ENCODE data around the gene PAK4. TPM values are rescaled to one million over a fixed set of nuclear protein-coding genes. Genes with fewer than 3 reads are reported as not detected.
A peak's percentile ranks its signal among the peaks of the same experiment; 100 is the strongest.

PAK4 gene
- total and polyA plus RNA-seq, 5 donors from 2014 or later = 0.87 to 10.9 (median 1.8) TPM

DNA sequence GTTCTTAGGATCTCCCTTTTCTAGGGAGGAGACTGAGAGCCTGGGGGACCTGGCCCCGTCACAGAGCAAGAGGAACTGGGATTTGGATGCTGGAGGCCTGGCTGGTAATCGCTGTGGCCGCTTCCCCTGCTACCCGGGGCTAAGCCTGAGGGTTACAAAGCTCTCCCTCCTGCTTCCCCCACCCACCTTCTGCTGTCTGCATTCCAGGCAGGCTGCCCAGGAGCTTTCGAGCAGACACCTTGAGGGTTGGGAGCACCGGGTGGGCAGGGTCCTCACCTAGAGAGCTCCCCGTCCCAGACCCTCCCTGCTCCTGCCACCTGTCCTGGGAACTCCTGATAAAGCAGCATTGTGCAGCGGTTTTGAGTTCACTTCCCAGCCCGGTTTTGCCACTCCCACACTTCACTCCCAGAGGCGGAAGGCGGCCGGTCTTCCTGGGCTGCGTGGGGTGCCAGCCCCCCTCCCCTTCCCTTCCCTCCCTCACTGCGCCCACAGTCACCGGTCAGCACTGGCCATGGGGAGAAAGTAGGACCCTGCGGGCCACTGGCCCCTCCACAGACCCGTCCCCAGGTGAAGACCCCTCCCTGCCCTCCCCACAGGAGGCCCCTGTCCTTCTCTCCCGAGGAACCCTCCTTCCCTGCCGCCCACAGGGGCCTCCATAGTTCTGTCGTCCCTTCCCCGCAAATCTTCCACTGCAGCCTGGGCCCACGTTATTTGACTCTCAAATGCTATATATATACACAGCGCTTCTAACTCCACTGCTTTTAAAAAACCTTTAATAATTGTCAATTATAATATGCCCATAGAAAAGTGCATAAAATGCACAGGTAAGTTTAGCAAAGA, 8.1 kb downstream of the PAK4 start:
- H3K4me3 ChIP-seq (ENCODE audit: low read depth, low read length) = no peak overlapping the region
- H3K4me1 Mint-ChIP-seq = peaks cover 6 to 35% (median 27%) of the 10 kb centered on the region in 4 donors
- no peak overlapping the region for H3K4me3 Mint-ChIP-seq
- no peaks in the 10 kb centered on the region for H3K9me3 Mint-ChIP-seq
- peaks cover 4% of the 10 kb centered on the region for H3K36me3 Mint-ChIP-seq
- DNase-seq (no peak), ATAC-seq (ENCODE audit: low read depth in 2 of 2) (no peak)
- H3K4me1 ChIP-seq (ENCODE audit: control insufficient read depth, insufficient read depth, low read length, poor library complexity, severe bottlenecking) = no peaks in the 10 kb centered on the region
- H3K27me3 ChIP-seq (ENCODE audit: control insufficient read depth, insufficient read depth, low read length) = no peaks in the 10 kb centered on the region
- no peak overlapping the region for H3K27ac Mint-ChIP-seq
- H3K27ac ChIP-seq (ENCODE audit: insufficient read depth, low read length, poor library complexity, severe bottlenecking) = no peak overlapping the region
- no peaks in the 10 kb centered on the region for H3K9me3 ChIP-seq (ENCODE audit: control insufficient read depth in 2 of 2, low read length in 2 of 2)
- no peaks in the 10 kb centered on the region for H3K36me3 ChIP-seq (ENCODE audit: control insufficient read depth, insufficient read depth, low read length)
- H3K27me3 Mint-ChIP-seq = no peaks in the 10 kb centered on the region

DNA sequence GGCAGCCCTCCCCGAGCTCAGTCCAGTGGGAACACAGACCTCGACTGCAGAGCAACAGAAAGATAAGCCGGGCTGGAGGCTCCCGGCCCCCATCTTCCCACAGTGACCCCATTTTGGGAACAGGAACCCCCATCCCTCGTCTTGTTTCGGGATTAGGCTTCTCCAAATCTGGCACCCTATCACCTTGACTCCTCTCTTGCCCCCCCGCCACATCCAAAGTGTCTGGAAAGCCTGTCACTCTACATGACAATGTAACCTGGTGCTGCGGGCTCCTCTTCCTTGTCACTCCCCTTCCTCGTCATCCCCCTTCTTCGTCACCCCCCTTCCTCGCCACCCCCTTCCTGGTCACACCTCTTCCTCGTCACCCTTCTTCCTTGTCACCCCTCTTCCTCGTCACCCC, 10.1 kb downstream of the PAK4 start:
- no peak overlapping the region for H3K27ac Mint-ChIP-seq
- no peaks in the 10 kb centered on the region for H3K27me3 ChIP-seq (ENCODE audit: control insufficient read depth, insufficient read depth, low read length)
- H3K4me3 ChIP-seq (ENCODE audit: low read depth, low read length) = no peak overlapping the region
- no peaks in the 10 kb centered on the region for H3K36me3 ChIP-seq (ENCODE audit: control insufficient read depth, insufficient read depth, low read length)
- H3K4me3 Mint-ChIP-seq = no peak overlapping the region
- H3K27me3 Mint-ChIP-seq = no peaks in the 10 kb centered on the region
- DNase-seq = no peak
- no peaks in the 10 kb centered on the region for H3K9me3 ChIP-seq (ENCODE audit: control insufficient read depth in 2 of 2, low read length in 2 of 2)
- ATAC-seq (ENCODE audit: low read depth in 2 of 2) = no peak
- H3K36me3 Mint-ChIP-seq = peaks cover 4% of the 10 kb centered on the region
- peaks cover 6 to 33% (median 21%) of the 10 kb centered on the region in 4 donors for H3K4me1 Mint-ChIP-seq
- no peak overlapping the region for H3K27ac ChIP-seq (ENCODE audit: insufficient read depth, low read length, poor library complexity, severe bottlenecking)
- H3K9me3 Mint-ChIP-seq = no peaks in the 10 kb centered on the region
- H3K4me1 ChIP-seq (ENCODE audit: control insufficient read depth, insufficient read depth, low read length, poor library complexity, severe bottlenecking) = no peaks in the 10 kb centered on the region

DNA sequence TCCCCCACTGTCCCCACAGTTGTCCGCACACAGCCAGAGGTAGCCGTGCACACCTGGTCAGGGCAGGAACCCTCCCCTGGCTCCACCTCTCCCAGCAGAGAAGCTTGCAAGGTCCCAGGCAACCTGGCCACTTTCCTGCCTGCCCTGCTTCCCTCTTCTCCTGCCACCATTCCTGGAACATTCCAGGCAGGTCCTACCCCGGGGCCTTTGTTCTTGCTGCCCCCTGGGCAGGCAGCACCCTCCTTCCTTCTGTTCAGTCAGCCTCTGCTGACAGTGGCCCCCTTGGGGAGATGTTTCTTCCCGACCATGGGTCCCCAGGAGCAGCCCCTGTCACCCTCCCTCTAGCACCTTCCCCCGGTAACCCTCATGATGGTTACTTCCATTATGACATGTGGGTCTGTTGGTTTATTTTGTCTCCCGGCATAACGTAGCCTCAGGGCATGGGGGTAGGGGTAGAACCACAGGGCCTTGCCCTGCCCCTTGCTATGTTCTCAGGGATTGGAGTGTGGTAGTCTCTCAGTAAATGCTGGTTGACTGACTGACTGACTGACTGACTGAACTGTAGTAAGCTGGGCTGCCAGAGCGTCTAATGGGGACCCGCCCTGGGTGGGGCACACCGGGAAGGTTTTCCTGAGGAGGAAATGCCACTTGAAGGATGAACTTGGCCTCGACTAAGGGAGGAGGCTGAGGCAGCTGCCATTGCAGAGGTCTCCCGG, 10.8 kb downstream of the PAK4 start:
- no peaks in the 10 kb centered on the region for H3K9me3 Mint-ChIP-seq
- Histone ChIP-seq H3K4me3 (ENCODE audit: low read depth, low read length) (no peak overlapping the region), H3K36me3 (ENCODE audit: control insufficient read depth, insufficient read depth, low read length) (no peaks in the 10 kb centered on the region), H3K9me3 (ENCODE audit: control insufficient read depth in 2 of 2, low read length in 2 of 2) (no peaks in the 10 kb centered on the region), H3K27ac (ENCODE audit: insufficient read depth, low read length, poor library complexity, severe bottlenecking) (no peak overlapping the region), H3K4me1 (ENCODE audit: control insufficient read depth, insufficient read depth, low read length, poor library complexity, severe bottlenecking) (no peaks in the 10 kb centered on the region), H3K27me3 (ENCODE audit: control insufficient read depth, insufficient read depth, low read length) (no peaks in the 10 kb centered on the region)
- peaks cover 6 to 34% (median 21%) of the 10 kb centered on the region in 4 donors for H3K4me1 Mint-ChIP-seq
- peak overlapping the region in 1 of 3 donors; percentile 70 for H3K27ac Mint-ChIP-seq
- no peaks in the 10 kb centered on the region for H3K27me3 Mint-ChIP-seq
- ATAC-seq (ENCODE audit: low read depth in 2 of 2) (no peak), DNase-seq (no peak)
- H3K4me3 Mint-ChIP-seq = no peak overlapping the region
- H3K36me3 Mint-ChIP-seq = peaks cover 7% of the 10 kb centered on the region

DNA sequence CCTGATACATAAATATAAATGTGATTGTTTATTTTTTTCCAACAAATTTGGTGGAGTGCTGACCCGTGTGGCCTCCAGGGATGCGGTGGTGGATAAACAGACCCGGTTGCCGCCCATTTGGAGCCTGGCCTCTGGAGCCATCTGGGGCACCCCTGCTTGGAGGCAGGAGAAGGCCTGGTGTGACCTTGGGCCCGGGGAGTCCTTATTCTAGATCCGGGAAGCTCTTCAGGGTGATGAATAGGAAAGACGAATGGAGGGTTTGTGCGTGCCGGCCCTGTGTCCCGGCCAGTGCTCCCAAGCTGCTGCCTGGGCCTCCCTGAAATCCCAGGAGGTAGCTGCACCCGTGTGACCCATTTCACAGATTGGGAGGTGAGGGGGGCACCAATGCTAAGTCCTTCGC, 11.5 kb downstream of the PAK4 start:
- no peaks in the 10 kb centered on the region for H3K27me3 ChIP-seq (ENCODE audit: control insufficient read depth, insufficient read depth, low read length)
- Mint-ChIP-seq H3K27ac (peak overlapping the region in 1 of 3 donors; percentile 15), H3K36me3 (peaks cover 7% of the 10 kb centered on the region), H3K4me3 (no peak overlapping the region), H3K4me1 (peaks cover 6 to 29% (median 18%) of the 10 kb centered on the region in 4 donors), H3K27me3 (no peaks in the 10 kb centered on the region), H3K9me3 (no peaks in the 10 kb centered on the region)
- H3K4me1 ChIP-seq (ENCODE audit: control insufficient read depth, insufficient read depth, low read length, poor library complexity, severe bottlenecking) = no peaks in the 10 kb centered on the region
- no peak overlapping the region for H3K27ac ChIP-seq (ENCODE audit: insufficient read depth, low read length, poor library complexity, severe bottlenecking)
- ATAC-seq (ENCODE audit: low read depth in 2 of 2) (no peak), DNase-seq (no peak)
- H3K4me3 ChIP-seq (ENCODE audit: low read depth, low read length) = no peak overlapping the region
- H3K9me3 ChIP-seq (ENCODE audit: control insufficient read depth in 2 of 2, low read length in 2 of 2) = no peaks in the 10 kb centered on the region
- no peaks in the 10 kb centered on the region for H3K36me3 ChIP-seq (ENCODE audit: control insufficient read depth, insufficient read depth, low read length)

DNA sequence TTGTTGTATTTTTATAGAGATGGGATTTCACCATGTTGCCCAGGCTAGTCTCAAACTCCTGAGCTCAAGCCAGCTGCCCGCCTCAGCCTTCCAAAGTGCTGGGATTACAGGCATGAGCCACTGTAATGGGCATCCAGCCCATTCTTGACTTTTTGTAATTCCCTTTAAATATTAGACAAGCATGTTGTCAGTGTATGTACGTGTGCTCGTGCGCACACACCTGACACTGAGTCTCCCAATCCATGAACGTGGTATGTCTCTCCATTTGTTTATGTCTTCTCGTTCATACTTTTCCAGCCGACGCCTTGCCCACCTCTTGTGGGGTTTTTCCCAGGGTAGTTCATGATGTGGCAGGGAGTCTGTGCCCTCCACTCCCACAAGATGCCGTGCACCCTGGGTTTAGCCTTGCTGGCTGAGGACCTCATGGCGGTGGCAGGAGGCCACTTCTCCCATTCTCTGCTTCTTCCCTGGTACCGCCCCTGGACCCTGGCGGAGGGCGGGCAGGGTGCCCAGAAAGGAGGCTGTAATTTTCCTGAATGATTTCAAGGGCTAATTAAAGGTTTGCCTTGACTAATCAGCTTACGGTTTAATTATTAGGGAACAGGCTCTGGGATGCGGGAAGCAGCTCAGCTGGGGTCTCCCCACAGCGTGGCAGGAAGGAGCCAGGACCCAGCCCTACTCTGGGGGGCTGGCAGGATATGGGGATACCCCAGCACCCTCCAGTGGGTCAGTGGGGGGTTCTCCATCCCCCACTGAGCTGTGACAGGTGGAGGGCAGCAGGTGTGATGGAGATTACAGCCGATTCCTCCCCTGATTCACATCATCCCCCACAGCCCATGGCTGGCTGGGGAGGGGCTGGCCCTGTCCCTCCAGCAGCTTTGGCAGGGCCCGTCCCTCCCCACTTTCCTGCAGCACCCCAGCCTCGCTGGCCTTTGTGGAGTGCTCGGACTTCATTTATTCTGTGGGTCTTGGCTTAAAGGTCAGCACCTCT, 12.9 kb downstream of the PAK4 start:
- peaks cover 0 to 28% (median 9%) of the 10 kb centered on the region in 4 donors for H3K4me1 Mint-ChIP-seq

DNA sequence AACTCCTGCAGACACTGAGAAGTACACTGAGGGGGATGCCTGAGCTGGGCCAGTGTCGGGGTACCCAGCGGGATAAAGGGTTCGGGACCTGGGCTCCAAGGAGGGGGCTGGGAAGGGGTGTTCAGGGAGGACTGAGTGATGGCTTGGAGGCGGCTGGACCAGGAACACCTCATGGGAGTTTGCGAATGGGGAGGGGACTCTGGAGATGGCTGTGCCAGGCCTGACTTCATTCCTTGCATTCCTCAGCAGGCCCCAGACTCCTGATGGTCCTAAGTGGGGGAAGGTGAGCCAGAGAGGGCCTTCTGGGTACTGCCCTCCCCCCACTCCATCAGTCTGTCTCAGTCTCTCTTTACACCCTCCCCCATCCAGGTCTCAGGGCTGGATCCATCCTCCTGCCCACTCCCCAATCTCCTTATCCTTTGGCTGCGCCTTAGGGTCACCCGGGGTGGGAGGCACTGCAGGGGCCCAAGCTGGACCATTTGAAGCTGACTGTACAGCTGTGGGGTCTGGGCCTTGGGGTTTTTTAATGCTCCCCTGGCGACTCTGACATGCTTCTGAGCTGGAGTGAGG, 13.8 kb downstream of the PAK4 start:
- no peaks in the 10 kb centered on the region for H3K27me3 ChIP-seq (ENCODE audit: control insufficient read depth, insufficient read depth, low read length)
- DNase-seq (no peak), ATAC-seq (ENCODE audit: low read depth in 2 of 2) (no peak)
- Mint-ChIP-seq H3K36me3 (peaks cover 7% of the 10 kb centered on the region), H3K27ac (peak overlapping the region in 1 of 3 donors; percentile 87), H3K9me3 (no peaks in the 10 kb centered on the region), H3K4me3 (no peak overlapping the region), H3K4me1 (peaks cover 0 to 26% (median 12%) of the 10 kb centered on the region in 4 donors), H3K27me3 (no peaks in the 10 kb centered on the region)
- H3K27ac ChIP-seq (ENCODE audit: insufficient read depth, low read length, poor library complexity, severe bottlenecking) = no peak overlapping the region
- no peaks in the 10 kb centered on the region for H3K4me1 ChIP-seq (ENCODE audit: control insufficient read depth, insufficient read depth, low read length, poor library complexity, severe bottlenecking)
- no peak overlapping the region for H3K4me3 ChIP-seq (ENCODE audit: low read depth, low read length)
- no peaks in the 10 kb centered on the region for H3K9me3 ChIP-seq (ENCODE audit: control insufficient read depth in 2 of 2, low read length in 2 of 2)
- H3K36me3 ChIP-seq (ENCODE audit: control insufficient read depth, insufficient read depth, low read length) = no peaks in the 10 kb centered on the region

More for the DNA sequence above, 12.9 kb downstream of the PAK4 start:
- Mint-ChIP-seq H3K4me3 (no peak overlapping the region), H3K27ac (peak overlapping the region in 1 of 3 donors; percentile 79), H3K36me3 (peaks cover 7% of the 10 kb centered on the region), H3K27me3 (no peaks in the 10 kb centered on the region), H3K9me3 (no peaks in the 10 kb centered on the region)
- DNase-seq (no peak), ATAC-seq (ENCODE audit: low read depth in 2 of 2) (no peak)
- no peaks in the 10 kb centered on the region for H3K36me3 ChIP-seq (ENCODE audit: control insufficient read depth, insufficient read depth, low read length)
- no peak overlapping the region for H3K4me3 ChIP-seq (ENCODE audit: low read depth, low read length)
- H3K4me1 ChIP-seq (ENCODE audit: control insufficient read depth, insufficient read depth, low read length, poor library complexity, severe bottlenecking) = no peaks in the 10 kb centered on the region
- H3K27ac ChIP-seq (ENCODE audit: insufficient read depth, low read length, poor library complexity, severe bottlenecking) = no peak overlapping the region
- H3K27me3 ChIP-seq (ENCODE audit: control insufficient read depth, insufficient read depth, low read length) = no peaks in the 10 kb centered on the region
- H3K9me3 ChIP-seq (ENCODE audit: control insufficient read depth in 2 of 2, low read length in 2 of 2) = no peaks in the 10 kb centered on the region

DNA sequence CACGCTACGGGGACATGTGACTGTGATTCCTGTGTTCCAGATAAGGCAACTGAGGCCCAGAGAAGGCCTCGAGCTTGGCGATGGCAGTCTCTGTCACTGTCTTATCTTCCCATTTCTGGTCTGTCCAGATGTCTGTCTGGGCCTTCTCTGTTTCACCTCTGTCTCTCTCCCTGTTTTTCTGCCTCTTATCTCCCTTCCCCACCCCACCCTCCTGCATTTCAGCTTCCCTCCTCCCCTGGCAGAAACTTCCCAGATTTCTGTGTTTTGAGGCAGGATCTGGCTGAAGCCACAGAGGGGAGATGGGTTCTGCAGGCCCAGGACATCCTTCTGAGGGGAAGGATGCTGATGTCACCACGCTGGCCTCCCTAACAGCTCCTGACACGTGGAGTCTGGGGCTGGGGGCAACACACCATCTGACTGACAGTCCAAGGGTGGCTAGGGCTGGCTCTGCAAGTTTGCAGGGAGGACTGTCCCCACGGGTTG, 14.4 kb downstream of the PAK4 start:
- Histone ChIP-seq H3K9me3 (ENCODE audit: control insufficient read depth in 2 of 2, low read length in 2 of 2) (no peaks in the 10 kb centered on the region), H3K27me3 (ENCODE audit: control insufficient read depth, insufficient read depth, low read length) (no peaks in the 10 kb centered on the region), H3K4me3 (ENCODE audit: low read depth, low read length) (no peak overlapping the region), H3K27ac (ENCODE audit: insufficient read depth, low read length, poor library complexity, severe bottlenecking) (no peak overlapping the region), H3K4me1 (ENCODE audit: control insufficient read depth, insufficient read depth, low read length, poor library complexity, severe bottlenecking) (no peaks in the 10 kb centered on the region), H3K36me3 (ENCODE audit: control insufficient read depth, insufficient read depth, low read length) (no peaks in the 10 kb centered on the region)
- peaks cover 0 to 31% (median 14%) of the 10 kb centered on the region in 4 donors for H3K4me1 Mint-ChIP-seq
- peak overlapping the region in 1 of 3 donors; percentile 49 for H3K27ac Mint-ChIP-seq
- H3K9me3 Mint-ChIP-seq = no peaks in the 10 kb centered on the region
- DNase-seq (no peak), ATAC-seq (ENCODE audit: low read depth in 2 of 2) (no peak)
- no peak overlapping the region for H3K4me3 Mint-ChIP-seq
- H3K36me3 Mint-ChIP-seq = peaks cover 7% of the 10 kb centered on the region
- H3K27me3 Mint-ChIP-seq = no peaks in the 10 kb centered on the region

Measured in CD4-positive, CD25-positive, alpha-beta regulatory T cell (primary cell).